Measurements from ENCODE around the gene SLC5A1. TPM values are rescaled to one million over a fixed set of nuclear protein-coding genes. Genes with fewer than 3 reads are reported as not detected.
"Not testable (repeated sequence)": the region's sequence is repeated elsewhere in the genome, so short reads cannot be mapped to it uniquely, and the experiment has no call there.

The SLC5A1 gene
- polyA plus RNA-seq, 1 experiment = not detected

- H3K9me3 ChIP-seq (ENCODE audit: control insufficient read depth, insufficient read depth, low read length) = no peaks in the 10 kb centered on the region
- TF ChIP-seq, protein P1, sequence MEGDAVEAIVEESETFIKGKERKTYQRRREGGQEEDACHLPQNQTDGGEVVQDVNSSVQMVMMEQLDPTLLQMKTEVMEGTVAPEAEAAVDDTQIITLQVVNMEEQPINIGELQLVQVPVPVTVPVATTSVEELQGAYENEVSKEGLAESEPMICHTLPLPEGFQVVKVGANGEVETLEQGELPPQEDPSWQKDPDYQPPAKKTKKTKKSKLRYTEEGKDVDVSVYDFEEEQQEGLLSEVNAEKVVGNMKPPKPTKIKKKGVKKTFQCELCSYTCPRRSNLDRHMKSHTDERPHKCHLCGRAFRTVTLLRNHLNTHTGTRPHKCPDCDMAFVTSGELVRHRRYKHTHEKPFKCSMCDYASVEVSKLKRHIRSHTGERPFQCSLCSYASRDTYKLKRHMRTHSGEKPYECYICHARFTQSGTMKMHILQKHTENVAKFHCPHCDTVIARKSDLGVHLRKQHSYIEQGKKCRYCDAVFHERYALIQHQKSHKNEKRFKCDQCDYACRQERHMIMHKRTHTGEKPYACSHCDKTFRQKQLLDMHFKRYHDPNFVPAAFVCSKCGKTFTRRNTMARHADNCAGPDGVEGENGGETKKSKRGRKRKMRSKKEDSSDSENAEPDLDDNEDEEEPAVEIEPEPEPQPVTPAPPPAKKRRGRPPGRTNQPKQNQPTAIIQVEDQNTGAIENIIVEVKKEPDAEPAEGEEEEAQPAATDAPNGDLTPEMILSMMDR (IDR thresholded peaks at IDR 0.05; ENCODE audit: low read depth, low read length) = no peak
- H3K4me3 ChIP-seq (ENCODE audit: low read depth, low read length) = no peak overlapping the region
- CTCF ChIA-PET = no interaction called here
- no peak for DNase-seq (ENCODE audit: low read depth, low spot score)
- H3K27ac ChIP-seq (ENCODE audit: low read depth, low read length) = no peak overlapping the region
- POLR2A ChIA-PET = no interaction called here
- peaks cover 2% of the 10 kb centered on the region for H3K27me3 ChIP-seq (ENCODE audit: control insufficient read depth, insufficient read depth, low read length)
These were observed 89.1 kb downstream of the SLC5A1 start for GRCh38 chr22:32132126-32132525.

DNA sequence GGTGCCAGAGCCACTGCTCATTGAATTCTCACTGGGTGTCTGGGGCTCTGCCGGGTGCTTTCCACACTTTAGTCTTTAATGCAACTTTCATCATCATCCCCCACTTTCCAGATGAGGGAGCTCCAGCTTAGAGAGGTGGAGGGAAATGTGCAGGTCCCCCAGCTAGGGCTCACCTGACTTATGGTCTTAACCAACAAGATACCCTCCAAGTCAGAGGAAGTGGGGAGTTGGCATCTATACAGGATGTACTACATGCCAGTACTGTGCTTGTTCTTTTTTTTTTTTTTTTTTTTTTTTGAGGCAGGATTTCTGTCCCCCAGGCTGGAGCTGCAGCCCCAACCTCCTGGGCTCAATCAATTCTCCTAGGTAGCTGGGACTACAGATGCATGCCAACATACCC is 89.7 kb downstream of the SLC5A1 start:
- H3K27ac ChIP-seq (ENCODE audit: low read depth, low read length) = no peak overlapping the region
- no peak for DNase-seq (ENCODE audit: low read depth, low spot score)
- no peaks in the 10 kb centered on the region for H3K9me3 ChIP-seq (ENCODE audit: control insufficient read depth, insufficient read depth, low read length)
- ChIA-PET POLR2A (no interaction called here), CTCF (no interaction called here)
- TF ChIP-seq, protein P1 (IDR thresholded peaks at IDR 0.05; ENCODE audit: low read depth, low read length) = no peak
- peaks cover 2% of the 10 kb centered on the region for H3K27me3 ChIP-seq (ENCODE audit: control insufficient read depth, insufficient read depth, low read length)
- no peak overlapping the region for H3K4me3 ChIP-seq (ENCODE audit: low read depth, low read length)

- DNase-seq (ENCODE audit: low read depth, low spot score); CTCF ChIA-PET; H3K9me3 ChIP-seq (ENCODE audit: control insufficient read depth, insufficient read depth, low read length); H3K4me3 ChIP-seq (ENCODE audit: low read depth, low read length); H3K27me3 ChIP-seq (ENCODE audit: control insufficient read depth, insufficient read depth, low read length); POLR2A ChIA-PET; H3K27ac ChIP-seq (ENCODE audit: low read depth, low read length): not testable (repeated sequence)
These were observed 91.7 kb downstream of the SLC5A1 start for GRCh38 chr22:32134796-32135195.

DNA sequence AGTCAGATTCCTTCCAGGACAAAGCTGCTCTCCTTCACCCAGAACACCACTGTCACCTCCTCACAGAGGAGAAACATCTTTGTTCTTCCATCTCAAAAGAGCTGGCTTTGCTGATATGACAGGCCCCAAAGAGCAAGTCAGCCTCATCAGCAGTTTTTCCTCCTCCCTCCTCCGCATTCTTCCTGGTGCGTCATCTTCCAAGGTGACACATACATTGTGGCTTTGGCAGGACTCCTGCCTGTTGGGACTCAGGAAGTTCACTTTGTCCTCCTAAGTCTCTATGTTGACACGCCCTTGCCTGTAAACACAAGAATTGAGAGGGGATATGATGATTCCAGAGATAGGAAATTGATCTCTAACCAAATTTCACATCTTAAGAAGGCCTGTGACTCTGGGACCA is 92.9 kb downstream of the SLC5A1 start:
- H3K27me3 ChIP-seq (ENCODE audit: control insufficient read depth, insufficient read depth, low read length); H3K27ac ChIP-seq (ENCODE audit: low read depth, low read length); H3K4me3 ChIP-seq (ENCODE audit: low read depth, low read length); CTCF ChIA-PET; H3K9me3 ChIP-seq (ENCODE audit: control insufficient read depth, insufficient read depth, low read length); DNase-seq (ENCODE audit: low read depth, low spot score); POLR2A ChIA-PET: not testable (repeated sequence)

DNA sequence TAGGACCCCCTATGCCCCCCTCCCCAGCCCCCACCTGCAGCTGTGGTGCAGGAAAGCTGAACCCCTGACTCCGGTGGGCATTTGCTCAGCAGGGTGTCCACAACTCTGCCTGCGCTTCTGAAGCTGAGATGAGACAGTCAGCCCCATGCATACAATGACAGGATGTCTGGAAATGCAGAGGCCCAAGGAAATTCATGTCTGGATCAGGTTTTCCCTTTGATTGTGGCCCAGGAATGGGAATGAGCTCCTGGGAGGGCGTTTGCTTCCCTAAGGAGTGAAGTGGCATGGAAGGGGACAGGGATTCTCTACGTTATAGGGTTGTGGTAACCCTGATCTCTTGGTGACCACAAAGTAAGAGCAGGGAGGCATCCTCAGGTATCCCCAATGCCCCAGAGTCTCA is 93.8 kb downstream of the SLC5A1 start:
- POLR2A ChIA-PET; H3K27ac ChIP-seq (ENCODE audit: low read depth, low read length); CTCF ChIA-PET: not testable (repeated sequence)

GRCh38 chr22:32137731-32138324 is 94.8 kb downstream of the SLC5A1 start:
- POLR2A ChIA-PET; H3K4me3 ChIP-seq (ENCODE audit: low read depth, low read length): not testable (repeated sequence)

More for the DNA sequence above, 93.8 kb downstream of the SLC5A1 start:
- DNase-seq (ENCODE audit: low read depth, low spot score); H3K27me3 ChIP-seq (ENCODE audit: control insufficient read depth, insufficient read depth, low read length); H3K9me3 ChIP-seq (ENCODE audit: control insufficient read depth, insufficient read depth, low read length); H3K4me3 ChIP-seq (ENCODE audit: low read depth, low read length): not testable (repeated sequence)

DNA sequence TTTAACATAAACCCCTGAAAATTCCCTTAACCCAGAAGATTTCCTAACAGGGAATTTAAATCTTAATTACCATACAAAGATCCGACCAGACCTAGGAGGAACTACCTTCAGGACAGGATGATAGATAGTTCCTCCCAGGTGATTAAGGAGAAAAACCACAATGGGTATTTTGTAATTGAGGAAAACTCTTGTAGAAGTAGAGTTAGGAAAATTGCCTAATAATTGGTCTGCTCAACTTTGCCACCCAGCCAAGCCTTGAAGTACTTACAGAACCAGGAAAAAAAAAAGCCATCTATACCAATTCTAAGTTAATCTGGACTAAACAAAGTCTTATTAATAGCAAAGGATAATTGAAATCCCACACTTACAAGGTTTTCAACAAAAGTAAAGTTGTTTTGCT is 95.5 kb downstream of the SLC5A1 start:
- H3K27ac ChIP-seq (ENCODE audit: low read depth, low read length); H3K4me3 ChIP-seq (ENCODE audit: low read depth, low read length); H3K9me3 ChIP-seq (ENCODE audit: control insufficient read depth, insufficient read depth, low read length); DNase-seq (ENCODE audit: low read depth, low spot score); H3K27me3 ChIP-seq (ENCODE audit: control insufficient read depth, insufficient read depth, low read length); CTCF ChIA-PET: not testable (repeated sequence)
- POLR2A ChIA-PET = interaction anchor here (0.6 kb wide), 1 partner anchor 552 kb away, joined by 3 read pairs; no protein-coding TSS in a partner anchor

More at GRCh38 chr22:32137731-32138324, 94.8 kb downstream of the SLC5A1 start:
- H3K9me3 ChIP-seq (ENCODE audit: control insufficient read depth, insufficient read depth, low read length); H3K27me3 ChIP-seq (ENCODE audit: control insufficient read depth, insufficient read depth, low read length); DNase-seq (ENCODE audit: low read depth, low spot score); CTCF ChIA-PET; H3K27ac ChIP-seq (ENCODE audit: low read depth, low read length): not testable (repeated sequence)

All from AG04450 (cell line).